ENCODE data around the gene HAVCR2.

HAVCR2 gene

GRCh38 chr5:157106630-157107461 is 2.0 kb downstream of the HAVCR2 start:
- no peak for TF ChIP-seq CTCF (conservative IDR thresholded peaks at IDR 0.05; ENCODE audit: control insufficient read depth, insufficient read depth, low read depth, low read length)
- no peak overlapping the region for H3K4me3 ChIP-seq (ENCODE audit: control insufficient read depth, low read depth, low read length)
- DNase-seq (ENCODE audit: low read depth) = peak; percentile 32

- DNase-seq (ENCODE audit: low read depth) = peak; percentile 88
- no peak overlapping the region for H3K4me3 ChIP-seq (ENCODE audit: control insufficient read depth, low read depth, low read length)
- no peak for TF ChIP-seq CTCF (conservative IDR thresholded peaks at IDR 0.05; ENCODE audit: control insufficient read depth, insufficient read depth, low read depth, low read length)
Observed at GRCh38 chr5:157100140-157100679, 8.6 kb downstream of the HAVCR2 start.

- DNase-seq (ENCODE audit: low read depth) = no peak
- no peak overlapping the region for H3K4me3 ChIP-seq (ENCODE audit: control insufficient read depth, low read depth, low read length)
- TF ChIP-seq CTCF (conservative IDR thresholded peaks at IDR 0.05; ENCODE audit: control insufficient read depth, insufficient read depth, low read depth, low read length) = no peak
Observed at GRCh38 chr5:157088342-157088990, 20.4 kb downstream of the HAVCR2 start.

GRCh38 chr5:157086751-157087359 is 22.0 kb downstream of the HAVCR2 start:
- no peak overlapping the region for H3K4me3 ChIP-seq (ENCODE audit: control insufficient read depth, low read depth, low read length)
- no peak for TF ChIP-seq CTCF (conservative IDR thresholded peaks at IDR 0.05; ENCODE audit: control insufficient read depth, insufficient read depth, low read depth, low read length)
- peak; percentile 52 for DNase-seq (ENCODE audit: low read depth)

GRCh38 chr5:157085930-157086329 is 22.9 kb downstream of the HAVCR2 start:
- no peak for TF ChIP-seq CTCF (conservative IDR thresholded peaks at IDR 0.05; ENCODE audit: control insufficient read depth, insufficient read depth, low read depth, low read length)
- H3K4me3 ChIP-seq (ENCODE audit: control insufficient read depth, low read depth, low read length) = no peak overlapping the region
- no peak for DNase-seq (ENCODE audit: low read depth)

- no peak for DNase-seq (ENCODE audit: low read depth)
- no peak overlapping the region for H3K4me3 ChIP-seq (ENCODE audit: control insufficient read depth, low read depth, low read length)
- TF ChIP-seq CTCF (conservative IDR thresholded peaks at IDR 0.05; ENCODE audit: control insufficient read depth, insufficient read depth, low read depth, low read length) = no peak
Observed at GRCh38 chr5:157080286-157080685, 28.6 kb downstream of the HAVCR2 start.
